Neuronal stem cell (in vitro differentiated cells): ENCODE results near the gene TBC1D22A.

Source experiments
- DNase-seq: peaks from one replicate; pipeline ENCODE4 v3.0.0-alpha.2; 2013; ENCODE audit warnings: low spot score
- H2AFZ ChIP-seq: one replicate; pipeline ENCODE4 v1.6.1; 2013; ENCODE audit warnings: mild to moderate bottlenecking, low read length, inconsistent platforms
- H2AK5ac ChIP-seq: 2 replicates; pipeline ENCODE4 v1.6.1; 2013; ENCODE audit warnings: low read depth, mild to moderate bottlenecking, inconsistent platforms, low read length, moderate library complexity, mixed read lengths
- H2BK120ac ChIP-seq: 2 replicates; pipeline ENCODE4 v1.6.1; 2013; ENCODE audit warnings: low read depth, mild to moderate bottlenecking, inconsistent platforms, low read length, moderate library complexity, mixed read lengths
- H2BK12ac ChIP-seq: one replicate; pipeline ENCODE4 v1.6.1; 2013; ENCODE audit warnings: low read length, inconsistent platforms
- H2BK15ac ChIP-seq: 2 replicates; pipeline ENCODE4 v1.6.1; 2013; ENCODE audit warnings: mild to moderate bottlenecking, low read length, inconsistent platforms, mixed read lengths
- H2BK5ac ChIP-seq: one replicate; pipeline ENCODE4 v1.6.1; 2013; ENCODE audit warnings: inconsistent platforms, mild to moderate bottlenecking, low read length, moderate library complexity
- H3K14ac ChIP-seq: one replicate; pipeline ENCODE4 v1.6.1; 2013; ENCODE audit warnings: low read length, inconsistent platforms
- H3K18ac ChIP-seq: 2 replicates; pipeline ENCODE4 v1.6.1; 2013; ENCODE audit warnings: low read length, inconsistent platforms
- H3K23ac ChIP-seq: 2 replicates; pipeline ENCODE4 v1.6.1; 2013; ENCODE audit warnings: low read depth, mild to moderate bottlenecking, mixed read lengths, low read length, inconsistent platforms; ENCODE audit not compliant: poor library complexity
- H3K27ac ChIP-seq: replicated peaks from 3 replicates; pipeline ENCODE4 v1.5.1; 2013; ENCODE audit warnings: low read length, inconsistent platforms
- H3K27me3 ChIP-seq, 3 experiments: 2 replicates each; pipeline ENCODE4 v1.6.1; 2013; ENCODE audit warnings: low read length in 3 of 3, mild to moderate bottlenecking in 2 of 3, inconsistent platforms in 1 of 3, low read depth in 1 of 3, mixed read lengths in 1 of 3, moderate library complexity in 1 of 3; ENCODE audit not compliant: control insufficient read depth in 3 of 3, insufficient read depth in 3 of 3
- H3K36me3 ChIP-seq, 2 donors: replicated peaks in 1 of 2; 2 replicates each; pipeline ENCODE4 v1.6.1; 2013; ENCODE audit warnings: low read length in 2 of 2; ENCODE audit not compliant: control insufficient read depth in 2 of 2, insufficient read depth in 2 of 2
- H3K4ac ChIP-seq: 2 replicates; pipeline ENCODE4 v1.6.1; 2013; ENCODE audit warnings: inconsistent platforms, mild to moderate bottlenecking, low read length, moderate library complexity
- H3K4me1 ChIP-seq, 2 donors: 1 replicate in 1 of 2; 2 replicates in 1 of 2; pipeline ENCODE4 v1.6.1; 2013; ENCODE audit warnings: low read length in 2 of 2, low read depth in 1 of 2; ENCODE audit not compliant: control insufficient read depth in 2 of 2, insufficient read depth in 1 of 2
- H3K4me2 ChIP-seq: one replicate; pipeline ENCODE4 v1.6.1; 2013; ENCODE audit warnings: mild to moderate bottlenecking, low read length, inconsistent platforms; ENCODE audit not compliant: insufficient read depth, poor library complexity, severe bottlenecking
- H3K4me3 ChIP-seq, 2 donors: 2 replicates each; pipeline ENCODE4 v1.5.1; 2013; ENCODE audit warnings: low read length in 2 of 2, mild to moderate bottlenecking in 2 of 2, inconsistent platforms in 1 of 2, moderate library complexity in 1 of 2
- H3K79me1 ChIP-seq: one replicate; pipeline ENCODE4 v1.6.1; 2013; ENCODE audit warnings: low read depth, mild to moderate bottlenecking, inconsistent platforms, low read length, moderate library complexity
- H3K9ac ChIP-seq: one replicate; pipeline ENCODE4 v1.6.1; 2013; ENCODE audit warnings: mild to moderate bottlenecking, low read depth, low read length, inconsistent platforms; ENCODE audit not compliant: poor library complexity
- H3K9me3 ChIP-seq, 2 donors: replicated peaks in 1 of 2; 2 replicates each; pipeline versions ENCODE3 to v1.6.1; 2013; ENCODE audit warnings: low read length in 2 of 2, mild to moderate bottlenecking in 2 of 2, inconsistent platforms in 1 of 2, low read depth in 1 of 2, mixed read lengths in 1 of 2, moderate library complexity in 1 of 2; ENCODE audit not compliant: control insufficient read depth in 2 of 2, insufficient read depth in 1 of 2
- H4K8ac ChIP-seq: one replicate; pipeline ENCODE4 v1.6.1; 2013; ENCODE audit warnings: low read depth, mild to moderate bottlenecking, inconsistent platforms, low read length, moderate library complexity
- H4K91ac ChIP-seq: one replicate; pipeline ENCODE4 v1.6.1; 2013; ENCODE audit warnings: low read length, low read depth, mild to moderate bottlenecking, inconsistent platforms; ENCODE audit not compliant: poor library complexity
- WGBS, 2 donors: extraction: QIAGEN DNeasy Blood & Tissue Kit; methylation state at CpG; one replicate each; pipeline ENCODE4 v1.1.7; 2013; ENCODE audit warnings: missing lambda C conversion rate in 2 of 2, mixed read lengths in 1 of 2; ENCODE audit not compliant: insufficient read length in 2 of 2, insufficient replicate concordance in 1 of 2; ENCODE audit errors: extremely low coverage in 2 of 2; 5-methylcytosine and 5-hydroxymethylcytosine counted together

TBC1D22A gene

DNA sequence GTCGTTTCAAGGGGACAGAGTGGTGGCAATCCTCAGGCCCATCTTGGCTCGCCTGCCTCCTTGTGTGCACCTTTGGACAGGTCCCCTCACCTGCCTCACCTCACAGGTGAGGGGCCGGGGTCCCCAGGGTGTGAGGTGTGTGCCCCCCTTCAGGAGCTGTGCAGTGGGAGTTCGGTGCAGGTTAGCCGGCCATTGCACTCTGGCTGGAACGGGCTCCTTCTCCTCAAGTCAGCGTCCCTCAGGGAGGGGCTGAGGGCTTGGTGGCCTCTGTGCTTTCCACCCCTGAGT is 269.1 kb downstream of the TBC1D22A start:
- H3K27ac ChIP-seq, result no peak overlapping the region
- H3K79me1 ChIP-seq, result peaks cover 2% of the 10 kb centered on the region
- H3K4ac ChIP-seq, result no peak overlapping the region
- H3K18ac ChIP-seq, result no peak overlapping the region
- no peak overlapping the region for H2AFZ ChIP-seq
- H2BK120ac ChIP-seq, result no peak overlapping the region
- H3K36me3 ChIP-seq, result no peaks in the 10 kb centered on the region
- H4K8ac ChIP-seq, result no peak overlapping the region
- no peak overlapping the region for H4K91ac ChIP-seq
- WGBS, 2 donors, result no CpG with 5 or more reads among the region's 7 CpGs
- H2BK5ac ChIP-seq, result peak overlapping the region; percentile 55
- H3K4me3 ChIP-seq, result no peak overlapping the region
- H3K27me3 ChIP-seq, result no peaks in the 10 kb centered on the region
- no peak overlapping the region for H3K9ac ChIP-seq
- H3K4me2 ChIP-seq, result no peak overlapping the region
- peaks cover 15% of the 10 kb centered on the region in 2 donors for H3K4me1 ChIP-seq
- no peak for DNase-seq
- H2AK5ac ChIP-seq, result no peak overlapping the region
- H2BK12ac ChIP-seq, result no peak overlapping the region
- H3K9me3 ChIP-seq, result no peaks in the 10 kb centered on the region
- H3K23ac ChIP-seq, result no peak overlapping the region
- H2BK15ac ChIP-seq, result no peak overlapping the region
- no peak overlapping the region for H3K14ac ChIP-seq

DNA sequence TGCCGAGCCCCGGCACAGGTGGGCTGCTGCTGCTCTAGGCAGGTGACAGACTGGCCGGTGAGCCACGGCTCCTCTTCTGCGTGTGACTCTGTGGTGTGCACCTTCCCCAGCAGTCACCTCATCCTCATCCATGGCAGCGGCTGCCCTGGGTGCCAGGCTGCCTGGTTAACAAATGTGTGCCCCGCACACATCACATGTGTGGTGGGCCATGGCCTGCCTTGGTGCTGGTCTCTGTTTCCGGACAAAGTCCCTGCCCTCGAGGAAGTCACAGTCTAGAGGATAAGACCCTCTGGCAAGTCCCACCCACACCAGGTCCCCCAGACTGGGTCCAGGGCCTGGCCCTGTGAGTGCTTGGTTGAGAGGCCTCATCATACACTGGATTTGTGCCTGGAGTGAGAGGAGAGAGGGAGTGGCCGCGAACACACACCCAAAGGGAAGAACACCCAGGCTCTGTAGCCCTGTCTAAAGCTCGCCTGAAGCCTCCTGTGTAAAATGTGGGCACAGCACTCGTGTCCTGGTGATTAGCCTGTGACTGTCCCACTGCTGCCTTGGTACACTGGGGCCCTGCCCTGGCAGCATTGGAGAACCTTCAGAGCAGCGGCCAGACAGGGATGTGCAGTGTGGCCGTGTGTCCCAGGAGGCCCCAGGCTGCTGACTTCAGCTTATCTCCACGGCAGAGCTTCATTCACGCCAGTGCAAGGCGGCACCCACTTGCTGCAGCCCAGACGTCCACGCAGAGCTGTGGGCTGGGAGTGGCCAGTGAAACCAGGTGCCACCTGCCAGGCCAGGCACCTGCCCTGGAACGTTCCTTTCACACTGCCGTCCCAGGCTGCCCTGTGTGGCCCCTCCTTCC is 269.9 kb downstream of the TBC1D22A start:
- H4K91ac ChIP-seq, result no peak overlapping the region
- no peaks in the 10 kb centered on the region for H3K36me3 ChIP-seq
- H3K4me1 ChIP-seq, result peaks cover 15% of the 10 kb centered on the region in 2 donors
- no peak overlapping the region for H3K4me3 ChIP-seq
- WGBS, 2 donors, result no CpG with 5 or more reads among the region's 22 CpGs
- H2AFZ ChIP-seq, result no peak overlapping the region
- DNase-seq, result no peak
- peak overlapping the region; percentile 77 for H3K18ac ChIP-seq
- peak overlapping the region; percentile 59 for H3K23ac ChIP-seq
- H3K27ac ChIP-seq, result no peak overlapping the region
- no peak overlapping the region for H3K4me2 ChIP-seq
- no peak overlapping the region for H2BK15ac ChIP-seq
- peak overlapping the region; percentile 55 for H2BK5ac ChIP-seq
- H4K8ac ChIP-seq, result no peak overlapping the region
- peak overlapping the region; percentile 35 for H2AK5ac ChIP-seq
- H3K79me1 ChIP-seq, result peaks cover 2% of the 10 kb centered on the region
- no peak overlapping the region for H3K9ac ChIP-seq
- H3K4ac ChIP-seq, result no peak overlapping the region
- peak overlapping the region; percentile 76 for H3K14ac ChIP-seq
- H2BK120ac ChIP-seq, result no peak overlapping the region
- H3K27me3 ChIP-seq, result no peaks in the 10 kb centered on the region
- H2BK12ac ChIP-seq, result no peak overlapping the region
- H3K9me3 ChIP-seq, result no peaks in the 10 kb centered on the region

DNA sequence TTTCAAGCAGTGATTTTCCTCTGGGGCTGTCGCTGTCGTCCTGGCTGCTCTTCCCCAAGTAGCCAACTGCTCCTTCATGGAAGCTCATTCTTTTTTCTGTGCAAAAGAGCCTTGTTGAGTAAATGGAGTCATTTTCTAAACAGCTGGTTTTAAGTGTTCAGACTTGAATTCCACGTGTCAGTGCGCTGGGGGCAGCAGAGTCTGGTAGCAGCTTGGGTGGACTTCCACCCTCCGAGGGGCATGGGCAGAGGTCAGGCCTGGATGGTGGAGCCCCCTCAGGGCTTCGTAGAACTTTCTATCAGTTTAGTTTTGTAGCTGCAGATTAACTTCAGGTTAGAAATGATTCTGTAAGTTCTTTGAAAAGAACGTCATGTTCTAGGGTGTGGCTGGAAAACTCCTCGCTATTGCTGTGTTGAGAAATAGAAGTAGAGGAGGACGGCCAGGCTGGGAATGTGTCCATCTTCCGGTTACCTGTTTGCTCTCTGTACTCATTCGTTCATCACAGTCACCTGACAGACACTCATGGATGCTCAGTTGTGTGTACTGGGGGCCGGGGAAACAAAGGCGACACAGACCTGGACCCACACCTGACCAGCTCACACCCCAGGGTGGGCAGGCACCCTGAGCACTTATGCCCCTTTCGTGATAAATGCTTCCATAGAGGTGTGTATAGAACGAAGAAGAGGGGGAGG is 270.7 kb downstream of the TBC1D22A start:
- H3K4ac ChIP-seq, result no peak overlapping the region
- no peak overlapping the region for H3K4me3 ChIP-seq
- no peak overlapping the region for H2BK120ac ChIP-seq
- H2BK12ac ChIP-seq, result no peak overlapping the region
- peak overlapping the region; percentile 76 for H3K14ac ChIP-seq
- whole genome bisulfite sequencing, 2 donors, result no CpG with 5 or more reads among the region's 15 CpGs
- H3K18ac ChIP-seq, result no peak overlapping the region
- DNase-seq, result no peak
- no peak overlapping the region for H3K4me2 ChIP-seq
- H2BK5ac ChIP-seq, result no peak overlapping the region
- H4K91ac ChIP-seq, result no peak overlapping the region
- H3K9me3 ChIP-seq, result no peaks in the 10 kb centered on the region
- no peak overlapping the region for H2AK5ac ChIP-seq
- H2AFZ ChIP-seq, result no peak overlapping the region
- H3K36me3 ChIP-seq, result no peaks in the 10 kb centered on the region
- no peak overlapping the region for H3K23ac ChIP-seq
- no peak overlapping the region for H3K9ac ChIP-seq
- no peaks in the 10 kb centered on the region for H3K27me3 ChIP-seq
- no peak overlapping the region for H4K8ac ChIP-seq
- H2BK15ac ChIP-seq, result no peak overlapping the region
- H3K4me1 ChIP-seq, result peaks cover 15 to 16% of the 10 kb centered on the region in 2 donors
- peaks cover 2% of the 10 kb centered on the region for H3K79me1 ChIP-seq
- no peak overlapping the region for H3K27ac ChIP-seq

DNA sequence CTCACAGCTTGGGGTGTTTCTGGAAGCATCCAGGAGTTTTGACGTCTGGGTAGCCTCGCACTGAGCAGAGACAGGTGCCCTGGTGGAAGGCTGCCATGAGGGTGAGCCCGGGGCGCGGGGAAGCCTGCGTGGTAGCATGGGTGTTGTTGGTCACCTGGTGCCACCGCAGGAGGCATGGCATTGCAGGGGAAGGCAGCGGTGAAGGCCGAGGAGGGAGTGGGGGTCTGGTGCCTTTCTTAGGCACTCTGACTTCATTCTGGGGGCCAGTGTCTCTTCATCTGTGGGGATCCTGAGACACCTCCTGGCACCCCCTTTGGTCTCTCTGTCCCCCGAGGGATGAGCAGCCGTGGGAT is 271.2 kb downstream of the TBC1D22A start:
- H3K4me3 ChIP-seq, result no peak overlapping the region
- no peak overlapping the region for H2AFZ ChIP-seq
- H3K79me1 ChIP-seq, result peaks cover 2% of the 10 kb centered on the region
- peak overlapping the region; percentile 44 for H3K9ac ChIP-seq
- H3K14ac ChIP-seq, result no peak overlapping the region
- H3K4me2 ChIP-seq, result no peak overlapping the region
- H3K9me3 ChIP-seq, result no peaks in the 10 kb centered on the region
- no peak overlapping the region for H2AK5ac ChIP-seq
- H3K27me3 ChIP-seq, result no peaks in the 10 kb centered on the region
- no peak overlapping the region for H3K18ac ChIP-seq
- no peak overlapping the region for H3K23ac ChIP-seq
- H3K36me3 ChIP-seq, result no peaks in the 10 kb centered on the region
- H4K91ac ChIP-seq, result no peak overlapping the region
- peaks cover 19 to 20% of the 10 kb centered on the region in 2 donors for H3K4me1 ChIP-seq
- no peak overlapping the region for H3K27ac ChIP-seq
- no peak overlapping the region for H2BK5ac ChIP-seq
- no peak overlapping the region for H2BK15ac ChIP-seq
- H4K8ac ChIP-seq, result no peak overlapping the region
- DNase-seq, result no peak
- WGBS, 2 donors, result no CpG with 5 or more reads among the region's 11 CpGs
- H2BK120ac ChIP-seq, result no peak overlapping the region
- no peak overlapping the region for H3K4ac ChIP-seq
- no peak overlapping the region for H2BK12ac ChIP-seq
